Measurements from ENCODE around the gene PRKN.

- no peak for TF ChIP-seq CTCF (IDR thresholded peaks at IDR 0.05)
- TF ChIP-seq POLR2A (IDR thresholded peaks at IDR 0.05): no peak
These were observed 657.6 kb downstream of the PRKN start for GRCh38 chr6:162069995-162070394.
